ENCODE results near the gene GPR89A. TPM values are rescaled to one million over a fixed set of nuclear protein-coding genes. Genes with fewer than 3 reads are reported as not detected.
"Not testable (repeated sequence)": the region's sequence is repeated elsewhere in the genome, so short reads cannot be mapped to it uniquely, and the experiment has no call there.

GPR89A gene
- total and polyA plus RNA-seq, 7 experiments from 2014 or later, result 23.5 to 36.5 (median 32.7) TPM

- H3K9me3 Mint-ChIP-seq; DNase-seq; CTCF ChIA-PET; H3K36me3 ChIP-seq (ENCODE audit: control insufficient read depth in 2 of 3, insufficient read depth in 3 of 3, low read length in 3 of 3); H3K27me3 Mint-ChIP-seq; intact Hi-C loops (cut with micrococcal nuclease); POLR2A ChIA-PET; H3K27me3 ChIP-seq (ENCODE audit: control insufficient read depth in 2 of 2, insufficient read depth in 2 of 2, low read length in 2 of 2); H3K9me3 ChIP-seq (ENCODE audit: control insufficient read depth in 2 of 3, low read length in 3 of 3); H3K4me3 Mint-ChIP-seq; H3K27ac ChIP-seq (ENCODE audit: low read depth, low read length); H3K4me1 Mint-ChIP-seq; H3K27ac Mint-ChIP-seq; ATAC-seq; H3K4me1 ChIP-seq (ENCODE audit: control insufficient read depth in 2 of 2, insufficient read depth in 2 of 2, low read length in 2 of 2); H3K4me3 ChIP-seq (ENCODE audit: low read length): not testable (repeated sequence)
- peaks cover 0 to 15% (median 4%) of the 10 kb centered on the region in 5 donors for H3K36me3 Mint-ChIP-seq
Observed at GRCh38 chr1:145673217-145673616, 65.4 kb downstream of the GPR89A start.

- H3K4me1 ChIP-seq (ENCODE audit: control insufficient read depth in 2 of 2, insufficient read depth in 2 of 2, low read length in 2 of 2), result peaks cover 8 to 13% of the 10 kb centered on the region in 2 donors
- DNase-seq; H3K27ac Mint-ChIP-seq; H3K27me3 ChIP-seq (ENCODE audit: control insufficient read depth in 2 of 2, insufficient read depth in 2 of 2, low read length in 2 of 2); intact Hi-C loops (cut with micrococcal nuclease); H3K4me3 ChIP-seq (ENCODE audit: low read length); ATAC-seq; H3K4me3 Mint-ChIP-seq; H3K27ac ChIP-seq (ENCODE audit: low read depth, low read length); H3K9me3 ChIP-seq (ENCODE audit: control insufficient read depth in 2 of 3, low read length in 3 of 3); H3K27me3 Mint-ChIP-seq; H3K9me3 Mint-ChIP-seq; CTCF ChIA-PET; POLR2A ChIA-PET; H3K36me3 ChIP-seq (ENCODE audit: control insufficient read depth in 2 of 3, insufficient read depth in 3 of 3, low read length in 3 of 3): not testable (repeated sequence)
- Mint-ChIP-seq H3K36me3 (peaks cover 0 to 13% (median 0%) of the 10 kb centered on the region in 5 donors), H3K4me1 (peaks cover 9 to 16% (median 13%) of the 10 kb centered on the region in 7 donors)
Observed at GRCh38 chr1:145684858-145685257, 77.1 kb downstream of the GPR89A start.

- H3K27me3 Mint-ChIP-seq; H3K9me3 ChIP-seq (ENCODE audit: control insufficient read depth in 2 of 3, low read length in 3 of 3); POLR2A ChIA-PET; ATAC-seq; H3K27me3 ChIP-seq (ENCODE audit: control insufficient read depth in 2 of 2, insufficient read depth in 2 of 2, low read length in 2 of 2); H3K36me3 ChIP-seq (ENCODE audit: control insufficient read depth in 2 of 3, insufficient read depth in 3 of 3, low read length in 3 of 3); H3K9me3 Mint-ChIP-seq; H3K4me3 ChIP-seq (ENCODE audit: low read length); CTCF ChIA-PET; H3K27ac ChIP-seq (ENCODE audit: low read depth, low read length); H3K4me3 Mint-ChIP-seq; H3K27ac Mint-ChIP-seq; intact Hi-C loops (cut with micrococcal nuclease); DNase-seq: not testable (repeated sequence)
- Mint-ChIP-seq H3K36me3 (peaks cover 0 to 13% (median 0%) of the 10 kb centered on the region in 5 donors), H3K4me1 (peaks cover 18 to 28% (median 24%) of the 10 kb centered on the region in 7 donors)
- peaks cover 17 to 23% of the 10 kb centered on the region in 2 donors for H3K4me1 ChIP-seq (ENCODE audit: control insufficient read depth in 2 of 2, insufficient read depth in 2 of 2, low read length in 2 of 2)
Observed at GRCh38 chr1:145686078-145686477, 78.3 kb downstream of the GPR89A start.

- Mint-ChIP-seq H3K9me3 (no peaks in the 10 kb centered on the region), H3K4me1 (peaks cover 18 to 37% (median 25%) of the 10 kb centered on the region in 7 donors), H3K27me3 (no peaks in the 10 kb centered on the region), H3K36me3 (peaks cover 0 to 13% (median 0%) of the 10 kb centered on the region in 5 donors), H3K27ac (peak overlapping the region in 3 of 9 donors; percentile 35 to 62 (median 36)), H3K4me3 (peak overlapping the region in 2 of 10 donors; percentile 9 to 22)
- H3K4me1 ChIP-seq (ENCODE audit: control insufficient read depth in 2 of 2, insufficient read depth in 2 of 2, low read length in 2 of 2), result peaks cover 18 to 28% of the 10 kb centered on the region in 2 donors
- DNase-seq (no peak), ATAC-seq (no peak)
- no peaks in the 10 kb centered on the region for H3K36me3 ChIP-seq (ENCODE audit: control insufficient read depth in 2 of 3, insufficient read depth in 3 of 3, low read length in 3 of 3)
- no peak overlapping the region for H3K4me3 ChIP-seq (ENCODE audit: low read length)
- H3K27ac ChIP-seq (ENCODE audit: low read depth, low read length), result no peak overlapping the region
- no peaks in the 10 kb centered on the region for H3K9me3 ChIP-seq (ENCODE audit: control insufficient read depth in 2 of 3, low read length in 3 of 3)
- POLR2A ChIA-PET, result no interaction called here
- CTCF ChIA-PET, result no interaction called here
- intact Hi-C loops (cut with micrococcal nuclease), result no loop called here
- H3K27me3 ChIP-seq (ENCODE audit: control insufficient read depth in 2 of 2, insufficient read depth in 2 of 2, low read length in 2 of 2), result no peaks in the 10 kb centered on the region
Observed at GRCh38 chr1:145688328-145688727, 80.5 kb downstream of the GPR89A start.

GRCh38 chr1:145688924-145689323 lies 81.1 kb downstream of the GPR89A start:
- POLR2A ChIA-PET, result no interaction called here
- ATAC-seq (no peak), DNase-seq (no peak)
- Histone ChIP-seq H3K4me1 (ENCODE audit: control insufficient read depth in 2 of 2, insufficient read depth in 2 of 2, low read length in 2 of 2) (peaks cover 18 to 28% of the 10 kb centered on the region in 2 donors), H3K27ac (ENCODE audit: low read depth, low read length) (no peak overlapping the region), H3K4me3 (ENCODE audit: low read length) (no peak overlapping the region), H3K36me3 (ENCODE audit: control insufficient read depth in 2 of 3, insufficient read depth in 3 of 3, low read length in 3 of 3) (no peaks in the 10 kb centered on the region), H3K9me3 (ENCODE audit: control insufficient read depth in 2 of 3, low read length in 3 of 3) (no peaks in the 10 kb centered on the region), H3K27me3 (ENCODE audit: control insufficient read depth in 2 of 2, insufficient read depth in 2 of 2, low read length in 2 of 2) (no peaks in the 10 kb centered on the region)
- intact Hi-C loops (cut with micrococcal nuclease), result no loop called here
- CTCF ChIA-PET, result no interaction called here
- Mint-ChIP-seq H3K27ac (peak overlapping the region in 2 of 9 donors; percentile 76 to 90), H3K36me3 (peaks cover 0 to 13% (median 0%) of the 10 kb centered on the region in 5 donors), H3K9me3 (no peaks in the 10 kb centered on the region), H3K4me3 (no peak overlapping the region), H3K27me3 (no peaks in the 10 kb centered on the region), H3K4me1 (peaks cover 18 to 37% (median 25%) of the 10 kb centered on the region in 7 donors)

GRCh38 chr1:145689922-145690321 lies 82.1 kb downstream of the GPR89A start:
- Mint-ChIP-seq H3K9me3 (no peaks in the 10 kb centered on the region), H3K4me1 (peaks cover 18 to 37% (median 25%) of the 10 kb centered on the region in 7 donors), H3K36me3 (peaks cover 0 to 13% (median 0%) of the 10 kb centered on the region in 5 donors), H3K4me3 (peak overlapping the region in 9 of 10 donors; percentile 26 to 75 (median 63)), H3K27me3 (no peaks in the 10 kb centered on the region), H3K27ac (peak overlapping the region; percentile 33 to 90 (median 72))
- CTCF ChIA-PET, result no interaction called here
- intact Hi-C loops (cut with micrococcal nuclease), result no loop called here
- Histone ChIP-seq H3K9me3 (ENCODE audit: control insufficient read depth in 2 of 3, low read length in 3 of 3) (no peaks in the 10 kb centered on the region), H3K27ac (ENCODE audit: low read depth, low read length) (peak overlapping the region; percentile 43), H3K36me3 (ENCODE audit: control insufficient read depth in 2 of 3, insufficient read depth in 3 of 3, low read length in 3 of 3) (no peaks in the 10 kb centered on the region), H3K4me1 (ENCODE audit: control insufficient read depth in 2 of 2, insufficient read depth in 2 of 2, low read length in 2 of 2) (peaks cover 18 to 28% of the 10 kb centered on the region in 2 donors), H3K27me3 (ENCODE audit: control insufficient read depth in 2 of 2, insufficient read depth in 2 of 2, low read length in 2 of 2) (no peaks in the 10 kb centered on the region), H3K4me3 (ENCODE audit: low read length) (peak overlapping the region; percentile 6)
- DNase-seq, result no peak
- ATAC-seq, result no peak
- POLR2A ChIA-PET, result no interaction called here
